Measurements from ENCODE around the gene LRMDA.

Gene LRMDA

DNA sequence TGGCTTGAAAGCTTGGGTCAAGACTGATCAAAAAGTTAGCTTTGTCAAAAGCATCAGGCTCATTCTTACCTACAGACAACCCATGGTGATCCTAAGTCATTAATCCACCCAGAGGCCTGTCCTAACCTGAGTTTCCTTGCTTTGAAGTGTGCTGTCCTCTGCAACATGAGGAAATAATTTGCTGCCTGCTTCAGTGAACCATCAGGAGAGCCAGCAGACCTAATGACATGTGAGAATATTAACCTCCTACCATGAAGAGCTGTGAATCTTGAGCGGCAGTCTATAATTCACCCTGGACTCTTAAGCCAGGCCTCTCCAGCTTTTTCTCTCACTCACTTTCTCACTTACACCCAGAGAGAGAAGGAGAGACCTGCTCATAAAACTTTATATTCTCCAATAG is 590.0 kb downstream of the LRMDA start:
- Mint-ChIP-seq H3K4me1 (ENCODE audit: low read depth in 2 of 2) (no peaks in the 10 kb centered on the region), H3K9me3 (no peaks in the 10 kb centered on the region), H3K27ac (no peak overlapping the region), H3K36me3 (ENCODE audit: insufficient read depth) (peaks cover 5% of the 10 kb centered on the region), H3K4me3 (no peak overlapping the region), H3K27me3 (peaks cover 0 to 8% of the 10 kb centered on the region in 2 donors)
- DNase-seq: no peak
- no peak for ATAC-seq (replicated peaks)

- DNase-seq (no peak), ATAC-seq (replicated peaks) (no peak)
- peaks cover 5% of the 10 kb centered on the region for H3K36me3 Mint-ChIP-seq (ENCODE audit: insufficient read depth)
- H3K4me1 Mint-ChIP-seq (ENCODE audit: low read depth in 2 of 2): no peaks in the 10 kb centered on the region
- H3K27ac Mint-ChIP-seq: no peak overlapping the region
- H3K27me3 Mint-ChIP-seq: peaks cover 0 to 8% of the 10 kb centered on the region in 2 donors
- H3K9me3 Mint-ChIP-seq: no peaks in the 10 kb centered on the region
- H3K4me3 Mint-ChIP-seq: no peak overlapping the region
Measured at GRCh38 chr10:76022366-76022765, 590.9 kb downstream of the LRMDA start.

DNA sequence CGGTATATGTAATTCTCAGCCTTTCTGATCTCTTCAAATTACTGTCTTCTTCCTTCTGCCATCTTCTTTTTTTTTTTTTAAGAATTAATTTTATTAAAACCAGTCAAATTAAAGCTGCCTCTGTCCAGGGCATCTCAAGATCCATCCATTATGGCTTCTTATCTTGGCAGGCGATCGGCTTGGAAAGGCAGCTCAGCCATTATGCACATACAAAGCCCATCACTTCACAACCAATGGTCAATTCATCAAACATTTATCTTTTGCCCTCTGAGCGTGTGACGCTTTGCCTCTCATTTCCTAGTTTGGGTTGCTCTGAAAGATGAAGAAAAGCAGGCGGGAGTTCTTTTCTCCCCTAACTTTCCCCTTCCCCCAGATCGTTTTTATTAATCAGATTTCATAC is 591.6 kb downstream of the LRMDA start:
- DNase-seq (no peak), ATAC-seq (replicated peaks) (no peak)
- Mint-ChIP-seq H3K27me3 (peaks cover 0 to 8% of the 10 kb centered on the region in 2 donors), H3K4me3 (no peak overlapping the region), H3K4me1 (ENCODE audit: low read depth in 2 of 2) (no peaks in the 10 kb centered on the region), H3K9me3 (no peaks in the 10 kb centered on the region), H3K36me3 (ENCODE audit: insufficient read depth) (peaks cover 5% of the 10 kb centered on the region), H3K27ac (no peak overlapping the region)

GRCh38 chr10:76024460-76025123 is 593.2 kb downstream of the LRMDA start:
- H3K4me3 Mint-ChIP-seq: no peak overlapping the region
- DNase-seq (no peak), ATAC-seq (replicated peaks) (no peak)
- H3K27ac Mint-ChIP-seq: no peak overlapping the region
- H3K4me1 Mint-ChIP-seq (ENCODE audit: low read depth in 2 of 2): no peaks in the 10 kb centered on the region
- H3K27me3 Mint-ChIP-seq: peaks cover 0 to 8% of the 10 kb centered on the region in 2 donors
- peaks cover 5% of the 10 kb centered on the region for H3K36me3 Mint-ChIP-seq (ENCODE audit: insufficient read depth)
- H3K9me3 Mint-ChIP-seq: no peaks in the 10 kb centered on the region

GRCh38 chr10:76025124-76025477 is 593.7 kb downstream of the LRMDA start:
- Mint-ChIP-seq H3K36me3 (ENCODE audit: insufficient read depth) (peaks cover 5% of the 10 kb centered on the region), H3K4me1 (ENCODE audit: low read depth in 2 of 2) (no peaks in the 10 kb centered on the region), H3K9me3 (no peaks in the 10 kb centered on the region), H3K4me3 (no peak overlapping the region), H3K27me3 (peaks cover 0 to 8% of the 10 kb centered on the region in 2 donors), H3K27ac (no peak overlapping the region)
- DNase-seq: no peak
- ATAC-seq (replicated peaks): no peak

DNA sequence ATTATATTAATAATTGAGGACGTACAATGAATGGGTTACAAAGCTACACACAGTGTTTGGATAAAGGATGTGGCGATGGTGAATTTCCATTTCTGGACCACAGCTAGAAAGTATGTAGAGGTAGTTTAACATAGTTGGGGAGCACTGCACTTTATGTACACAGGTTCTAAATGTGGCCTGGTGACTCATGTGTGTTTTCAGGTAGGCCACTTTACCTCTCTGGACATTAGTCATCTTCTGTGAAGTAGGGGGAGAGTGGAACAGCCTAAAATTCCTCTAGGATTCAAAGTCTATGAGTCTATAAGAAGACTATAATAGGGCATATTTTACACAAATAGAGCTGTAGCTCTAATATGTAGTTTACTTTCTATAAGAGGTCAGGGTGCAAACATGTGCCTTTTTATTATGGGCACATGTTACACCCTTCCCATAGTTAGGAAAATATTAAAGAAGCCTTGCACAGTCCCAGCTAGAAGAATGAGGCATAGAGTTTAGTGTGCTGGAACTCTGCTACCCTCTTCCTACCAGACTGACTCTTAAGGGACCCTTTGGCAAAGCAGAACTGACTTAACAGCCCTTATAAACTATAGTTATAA is 594.9 kb downstream of the LRMDA start:
- peaks cover 0 to 8% of the 10 kb centered on the region in 2 donors for H3K27me3 Mint-ChIP-seq
- H3K4me3 Mint-ChIP-seq: no peak overlapping the region
- DNase-seq: no peak
- H3K36me3 Mint-ChIP-seq (ENCODE audit: insufficient read depth): peaks cover 5% of the 10 kb centered on the region
- H3K4me1 Mint-ChIP-seq (ENCODE audit: low read depth in 2 of 2): no peaks in the 10 kb centered on the region
- no peaks in the 10 kb centered on the region for H3K9me3 Mint-ChIP-seq
- H3K27ac Mint-ChIP-seq: no peak overlapping the region
- ATAC-seq (replicated peaks): no peak

GRCh38 chr10:76026905-76027304 is 595.5 kb downstream of the LRMDA start:
- ATAC-seq (replicated peaks): no peak
- no peaks in the 10 kb centered on the region for H3K9me3 Mint-ChIP-seq
- no peaks in the 10 kb centered on the region for H3K4me1 Mint-ChIP-seq (ENCODE audit: low read depth in 2 of 2)
- H3K27me3 Mint-ChIP-seq: peaks cover 0 to 12% of the 10 kb centered on the region in 2 donors
- no peak overlapping the region for H3K27ac Mint-ChIP-seq
- no peak for DNase-seq
- H3K4me3 Mint-ChIP-seq: no peak overlapping the region
- peaks cover 5% of the 10 kb centered on the region for H3K36me3 Mint-ChIP-seq (ENCODE audit: insufficient read depth)

- Mint-ChIP-seq H3K4me3 (no peak overlapping the region), H3K36me3 (ENCODE audit: insufficient read depth) (no peaks in the 10 kb centered on the region), H3K27me3 (peaks cover 0 to 33% of the 10 kb centered on the region in 2 donors), H3K9me3 (peaks cover 0 to 1% of the 10 kb centered on the region in 2 donors), H3K4me1 (ENCODE audit: low read depth in 2 of 2) (no peaks in the 10 kb centered on the region), H3K27ac (no peak overlapping the region)
- no peak for ATAC-seq (replicated peaks)
- no peak for DNase-seq
Measured at GRCh38 chr10:76029782-76030181, 598.4 kb downstream of the LRMDA start.

DNA sequence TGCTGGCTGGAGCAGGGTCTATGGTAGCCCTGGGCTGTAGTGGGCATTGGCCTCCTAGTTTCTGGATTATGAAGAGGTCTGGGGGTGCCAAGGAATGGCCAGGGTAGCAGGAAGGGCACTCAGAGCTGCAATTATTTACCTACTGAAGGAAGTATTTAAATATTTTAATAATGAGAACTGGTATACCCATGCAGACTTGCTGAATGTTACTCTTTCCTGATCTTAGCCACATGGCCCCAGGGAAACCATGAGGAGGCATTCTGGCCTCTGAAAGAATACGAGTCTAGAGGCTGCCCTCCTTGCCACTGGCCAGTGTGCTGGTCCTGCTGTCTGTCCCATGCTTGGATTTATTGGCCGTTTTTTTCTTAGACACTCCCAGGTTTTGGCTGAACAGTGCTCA is 599.7 kb downstream of the LRMDA start:
- peaks cover 0 to 1% of the 10 kb centered on the region in 2 donors for H3K9me3 Mint-ChIP-seq
- DNase-seq (no peak), ATAC-seq (replicated peaks) (no peak)
- no peak overlapping the region for H3K4me3 Mint-ChIP-seq
- no peaks in the 10 kb centered on the region for H3K36me3 Mint-ChIP-seq (ENCODE audit: insufficient read depth)
- no peak overlapping the region for H3K27ac Mint-ChIP-seq
- peaks cover 0 to 27% of the 10 kb centered on the region in 2 donors for H3K27me3 Mint-ChIP-seq
- H3K4me1 Mint-ChIP-seq (ENCODE audit: low read depth in 2 of 2): no peaks in the 10 kb centered on the region

DNA sequence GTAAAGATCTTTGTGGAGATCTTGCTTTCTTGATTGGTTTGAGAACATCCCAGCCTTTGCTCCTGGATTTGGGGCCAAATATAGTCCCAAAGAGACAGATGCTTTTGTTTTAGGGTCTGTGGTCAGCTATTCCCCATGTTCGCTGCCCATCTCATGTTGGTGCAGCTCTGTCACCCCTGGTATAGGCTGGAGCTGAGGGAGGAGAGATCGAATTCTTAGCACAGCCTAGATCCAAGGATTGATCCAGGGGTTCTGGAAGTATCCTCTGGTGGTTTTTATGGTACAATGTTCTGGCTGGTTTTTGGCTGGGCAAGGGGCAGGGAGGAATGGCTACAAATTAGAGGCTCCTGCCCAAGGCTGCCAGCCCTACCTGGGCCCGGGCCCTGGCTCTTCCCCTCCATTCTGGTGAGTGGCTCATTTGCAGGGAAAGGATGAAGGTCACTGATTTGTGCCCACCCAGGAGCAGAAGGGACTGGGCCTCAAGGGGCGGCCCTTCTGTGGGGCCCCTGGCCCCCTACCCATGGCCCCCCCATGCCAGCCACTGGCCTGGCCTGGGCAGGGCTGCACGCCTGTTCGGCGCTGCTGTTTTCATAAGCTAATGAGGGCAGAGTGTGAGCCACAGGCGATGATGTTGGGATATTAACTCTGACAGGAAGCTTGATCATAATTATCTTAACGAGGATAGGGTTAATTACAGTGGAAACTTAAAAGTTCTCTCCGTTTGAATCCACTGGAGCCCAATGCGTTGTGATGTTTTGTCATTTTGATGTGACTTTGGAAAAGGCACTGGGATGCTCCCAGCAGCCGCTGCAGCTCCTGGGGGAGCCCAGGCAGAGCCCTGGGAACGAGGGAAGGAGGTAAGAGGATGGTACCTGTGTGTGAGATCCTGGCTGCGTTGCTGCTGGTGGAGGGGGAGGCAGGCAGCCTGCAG is 600.6 kb downstream of the LRMDA start:
- Mint-ChIP-seq H3K27me3 (peaks cover 0 to 27% of the 10 kb centered on the region in 2 donors), H3K9me3 (peaks cover 0 to 1% of the 10 kb centered on the region in 2 donors), H3K36me3 (ENCODE audit: insufficient read depth) (no peaks in the 10 kb centered on the region), H3K4me3 (no peak overlapping the region), H3K4me1 (ENCODE audit: low read depth in 2 of 2) (no peaks in the 10 kb centered on the region), H3K27ac (no peak overlapping the region)
- ATAC-seq (replicated peaks): no peak
- no peak for DNase-seq

DNA sequence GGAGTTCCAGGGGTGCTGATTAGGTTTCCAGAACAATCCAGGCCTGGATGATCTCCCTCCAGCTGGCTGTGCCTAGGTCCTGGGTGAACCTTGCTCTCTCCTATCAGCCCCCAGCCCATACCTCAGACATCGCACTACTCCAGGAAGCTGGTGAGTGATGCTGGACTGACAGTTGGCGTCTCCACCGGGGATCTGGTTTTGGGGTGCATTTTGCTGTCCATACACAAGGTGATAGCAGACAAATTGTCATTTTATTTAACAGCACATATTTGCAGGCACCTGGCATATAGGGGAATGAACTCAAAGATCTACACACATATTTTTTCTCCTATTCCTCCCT is 601.2 kb downstream of the LRMDA start:
- no peak for ATAC-seq (replicated peaks)
- Mint-ChIP-seq H3K9me3 (peaks cover 0 to 1% of the 10 kb centered on the region in 2 donors), H3K27ac (no peak overlapping the region), H3K4me3 (no peak overlapping the region), H3K27me3 (peaks cover 0 to 27% of the 10 kb centered on the region in 2 donors), H3K4me1 (ENCODE audit: low read depth in 2 of 2) (no peaks in the 10 kb centered on the region), H3K36me3 (ENCODE audit: insufficient read depth) (no peaks in the 10 kb centered on the region)
- no peak for DNase-seq

- no peaks in the 10 kb centered on the region for H3K36me3 Mint-ChIP-seq (ENCODE audit: insufficient read depth)
- no peak for DNase-seq
- ATAC-seq (replicated peaks): no peak
Measured at GRCh38 chr10:76033457-76034196, 602.2 kb downstream of the LRMDA start.

More at GRCh38 chr10:76033457-76034196, 602.2 kb downstream of the LRMDA start:
- Mint-ChIP-seq H3K4me1 (ENCODE audit: low read depth in 2 of 2) (no peaks in the 10 kb centered on the region), H3K27ac (no peak overlapping the region), H3K4me3 (no peak overlapping the region), H3K9me3 (peaks cover 0 to 1% of the 10 kb centered on the region in 2 donors), H3K27me3 (peaks cover 0 to 27% of the 10 kb centered on the region in 2 donors)
